Cortex of kidney (tissue), 1 donor: ENCODE results near the gene BPIFB3.
"Not testable (repeated sequence)": the region's sequence is repeated elsewhere in the genome, so short reads cannot be mapped to it uniquely, and the experiment has no call there.

Experiments used
- DNase-seq: peaks from one replicate; lab custom pipeline; 2025; lab: John Stamatoyannopoulos, UW

Gene BPIFB3

DNA sequence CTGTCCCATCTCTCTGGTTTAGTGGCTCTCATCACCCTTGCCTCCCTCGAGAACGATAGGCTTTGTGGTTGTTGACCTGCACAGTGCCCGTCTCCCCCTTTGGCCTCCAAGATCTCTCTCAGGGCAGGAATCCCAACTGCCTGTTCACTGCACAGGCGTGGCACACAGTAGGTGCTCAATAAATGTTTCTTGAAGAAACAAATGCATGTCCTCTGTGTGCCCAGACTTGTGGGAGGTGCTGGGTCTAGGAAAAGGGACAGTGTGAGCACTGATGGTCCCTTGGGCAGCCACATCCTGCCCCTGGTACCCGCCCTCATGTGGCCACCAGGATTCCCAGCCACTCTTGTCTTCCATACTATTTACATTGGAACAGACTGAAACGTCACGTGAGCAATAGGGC lies 24.8 kb upstream of the BPIFB3 start:
- no peak for DNase-seq

DNA sequence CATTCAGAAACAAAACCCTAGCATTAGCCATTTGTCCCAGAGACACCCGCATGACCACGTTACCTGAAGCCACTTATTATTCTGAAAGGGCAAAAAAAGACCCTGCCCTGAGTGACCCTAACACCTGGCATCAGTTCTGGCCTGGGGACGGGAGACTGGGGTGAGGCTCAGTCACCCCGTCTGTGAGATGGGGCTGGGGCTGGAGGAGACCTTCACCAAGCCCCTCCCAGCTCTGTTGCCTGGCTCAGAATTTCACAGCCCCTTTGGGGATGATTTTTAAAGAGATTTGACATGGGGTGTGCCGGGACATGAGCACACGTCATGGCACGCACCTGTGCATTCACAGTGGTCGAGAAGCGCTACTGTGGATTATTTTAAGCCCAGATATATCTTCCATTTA lies 23.6 kb upstream of the BPIFB3 start:
- no peak for DNase-seq

DNA sequence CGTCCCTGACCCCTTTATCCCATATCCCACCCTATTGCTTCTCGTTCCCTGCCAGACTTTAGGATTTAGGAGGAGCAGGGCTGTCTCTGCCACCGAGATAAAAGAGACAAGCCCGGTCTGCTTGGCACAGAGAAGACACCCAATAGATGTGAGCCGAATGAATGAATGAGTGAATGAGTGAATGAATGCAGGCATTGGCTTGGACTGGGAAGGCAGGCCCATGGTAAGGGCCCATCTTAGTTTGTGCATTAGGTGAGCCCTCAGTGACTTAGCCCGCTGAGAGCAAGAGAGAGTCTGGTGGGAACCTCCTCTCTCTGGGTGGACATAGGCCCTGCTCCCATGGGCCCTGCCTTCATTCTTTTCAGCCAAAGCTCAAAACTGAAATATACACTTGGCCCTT lies 23.1 kb upstream of the BPIFB3 start:
- DNase-seq: no peak

DNA sequence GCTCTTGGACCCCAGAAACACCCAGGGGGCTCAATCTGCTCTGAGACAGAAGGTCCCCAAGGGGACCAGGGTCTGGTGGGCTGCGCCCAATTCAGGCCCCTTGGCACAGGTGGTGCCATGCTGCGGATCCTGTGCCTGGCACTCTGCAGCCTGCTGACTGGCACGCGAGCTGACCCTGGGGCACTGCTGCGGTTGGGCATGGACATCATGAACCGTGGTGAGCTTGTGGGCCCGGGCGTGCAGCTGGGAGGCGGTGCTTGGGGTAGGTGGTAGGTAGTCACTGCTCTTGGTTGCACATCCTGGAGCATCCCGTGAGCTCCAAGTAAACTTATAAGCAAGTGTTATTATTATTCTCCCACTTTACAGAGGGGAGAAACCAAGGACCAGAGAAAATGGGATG lies 22.2 kb upstream of the BPIFB3 start, which contains the start of gene BPIFB6:
BPIFB6 (plus strand) TSS at position 118 of the 400 bp plus-strand sequence; CDS start at position 118, 0 bp downstream.
- no peak for DNase-seq

DNA sequence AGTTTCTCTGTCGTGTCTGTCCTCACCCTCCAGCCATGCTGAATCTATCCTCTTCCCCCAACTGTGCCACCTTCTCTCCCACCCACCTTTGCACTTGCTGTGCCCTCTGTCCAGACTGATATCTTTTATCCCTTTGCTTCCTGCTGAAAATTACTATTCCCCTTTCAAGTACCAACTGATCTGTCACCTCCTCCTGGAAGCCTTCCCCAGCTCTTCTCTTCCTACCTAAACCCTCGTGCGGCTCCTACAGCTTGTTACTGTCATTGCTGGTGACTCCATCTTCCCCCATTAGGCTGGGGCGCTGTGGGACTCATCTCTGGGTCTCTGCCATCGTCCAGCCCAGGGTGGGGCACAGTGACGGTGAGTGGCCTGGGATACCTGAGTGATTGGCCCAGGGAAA lies 21.1 kb upstream of the BPIFB3 start:
- DNase-seq: no peak

DNA sequence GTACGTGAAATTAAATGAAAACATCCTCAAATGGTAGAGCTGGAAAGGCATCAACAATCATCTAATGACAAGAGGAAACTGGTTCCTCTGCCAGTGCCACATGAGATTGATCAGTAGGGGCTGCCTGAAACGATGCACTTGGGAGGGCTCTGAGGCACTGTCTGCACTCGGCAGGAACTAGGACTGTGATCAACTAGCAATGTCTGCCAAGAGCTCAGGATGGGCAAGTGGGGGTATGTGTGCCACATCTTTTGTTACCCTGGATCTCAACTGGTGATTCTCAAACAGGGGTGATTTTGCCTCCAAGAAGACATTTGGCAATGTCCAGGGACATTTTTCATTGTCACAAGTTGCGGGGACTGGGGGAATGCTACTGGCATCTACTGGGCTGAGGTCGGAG lies 20.3 kb upstream of the BPIFB3 start:
- DNase-seq: no peak

DNA sequence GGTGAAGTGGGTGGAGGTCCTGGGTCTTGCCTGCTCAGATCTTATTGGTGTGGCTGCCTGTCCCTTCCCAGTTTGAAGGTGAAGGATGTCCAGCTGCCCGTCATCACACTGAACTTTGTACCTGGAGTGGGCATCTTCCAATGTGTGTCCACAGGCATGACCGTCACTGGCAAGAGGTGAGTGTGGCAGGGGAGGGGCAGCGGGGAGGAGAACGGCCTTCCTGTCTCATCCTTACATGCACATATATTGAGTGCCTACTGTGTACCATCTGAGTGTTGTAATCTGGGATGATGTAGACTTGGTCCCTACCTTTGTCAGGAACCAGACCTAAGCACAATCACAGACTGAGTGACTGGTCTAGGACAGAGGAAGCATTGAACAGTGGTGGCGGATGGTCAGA lies 19.6 kb upstream of the BPIFB3 start:
- no peak for DNase-seq

DNA sequence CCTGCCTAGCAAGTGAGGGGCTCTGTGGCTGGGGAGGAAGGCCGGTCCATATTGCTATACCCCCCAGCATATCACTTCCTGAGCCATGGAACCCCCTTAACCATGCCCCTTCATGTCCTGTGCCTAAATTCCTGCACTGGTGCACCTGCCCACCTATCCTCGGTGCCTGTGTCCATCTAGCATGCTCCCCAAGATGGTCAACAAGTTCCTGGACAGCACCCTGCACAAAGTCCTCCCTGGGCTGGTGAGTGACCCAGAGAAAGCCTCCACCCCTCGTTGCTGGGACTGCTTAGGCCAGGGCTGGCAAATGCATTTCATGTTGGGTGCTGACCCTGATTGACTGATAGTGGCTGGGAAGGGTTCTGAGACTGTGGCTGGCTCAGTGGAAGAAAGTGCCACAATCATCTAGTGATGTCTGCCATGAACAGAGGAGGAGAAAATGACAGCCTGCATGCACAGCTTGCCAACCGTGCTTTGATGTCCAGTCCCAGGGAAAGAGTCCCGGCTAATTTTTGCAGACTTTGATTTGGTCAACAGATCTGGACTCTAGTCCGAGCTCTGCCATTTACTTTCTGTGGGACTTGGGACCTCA lies 18.7 kb upstream of the BPIFB3 start:
- no peak for DNase-seq

DNA sequence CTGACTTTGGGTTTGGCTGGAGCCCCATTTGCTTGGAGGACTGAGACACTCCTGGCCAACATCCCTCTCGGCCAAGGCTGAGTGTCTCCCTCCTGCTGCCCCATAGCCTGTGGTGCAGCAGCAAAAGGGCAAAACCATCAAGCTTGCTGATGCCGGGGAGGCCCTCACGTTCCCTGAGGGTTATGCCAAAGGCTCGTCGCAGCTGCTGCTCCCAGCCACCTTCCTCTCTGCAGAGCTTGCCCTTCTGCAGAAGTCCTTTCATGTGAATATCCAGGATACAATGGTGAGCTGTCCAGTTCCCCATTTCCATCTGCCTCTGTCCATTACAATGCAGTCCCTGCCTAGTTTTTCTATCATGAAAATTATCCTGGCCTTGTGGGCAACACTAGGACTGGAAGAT lies 16.2 kb upstream of the BPIFB3 start:
- DNase-seq: no peak

DNA sequence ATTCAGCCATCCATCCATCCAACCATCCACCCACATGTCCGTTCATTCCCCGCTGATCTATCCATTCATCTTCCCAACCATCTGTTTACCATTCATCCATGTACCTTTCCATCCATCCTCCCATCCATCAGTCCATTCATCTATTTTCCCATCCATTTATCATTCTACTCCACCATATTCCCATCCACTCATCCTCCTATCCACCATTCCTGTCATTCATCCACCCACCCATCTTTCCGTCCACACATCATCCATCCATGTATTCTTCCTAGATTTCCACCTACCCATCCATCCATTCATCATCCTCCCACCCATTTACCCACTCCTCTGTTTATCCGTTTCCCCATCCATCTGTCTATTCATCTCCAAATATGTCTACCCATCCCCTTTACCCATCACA lies 15.5 kb upstream of the BPIFB3 start:
- no peak for DNase-seq

DNA sequence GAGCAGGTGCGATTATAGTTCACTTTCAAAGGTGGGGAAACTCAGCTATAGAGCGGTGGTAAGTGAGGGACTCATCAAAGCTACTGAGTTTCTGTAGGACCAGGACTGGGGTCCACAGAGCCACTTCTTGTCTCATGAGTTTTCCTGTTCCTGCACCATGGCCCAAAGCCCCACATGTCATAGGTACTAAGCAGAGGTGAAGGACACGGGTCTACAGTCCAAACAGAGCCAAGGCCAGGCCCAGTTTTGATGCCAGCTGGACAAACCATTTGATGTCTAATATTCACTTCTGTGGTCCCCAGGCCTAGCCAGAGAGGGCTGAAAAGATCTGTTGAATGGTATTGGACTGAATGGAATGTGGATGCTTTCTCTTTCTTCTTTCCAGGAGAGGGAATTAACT lies 11.3 kb upstream of the BPIFB3 start:
- DNase-seq: no peak

DNA sequence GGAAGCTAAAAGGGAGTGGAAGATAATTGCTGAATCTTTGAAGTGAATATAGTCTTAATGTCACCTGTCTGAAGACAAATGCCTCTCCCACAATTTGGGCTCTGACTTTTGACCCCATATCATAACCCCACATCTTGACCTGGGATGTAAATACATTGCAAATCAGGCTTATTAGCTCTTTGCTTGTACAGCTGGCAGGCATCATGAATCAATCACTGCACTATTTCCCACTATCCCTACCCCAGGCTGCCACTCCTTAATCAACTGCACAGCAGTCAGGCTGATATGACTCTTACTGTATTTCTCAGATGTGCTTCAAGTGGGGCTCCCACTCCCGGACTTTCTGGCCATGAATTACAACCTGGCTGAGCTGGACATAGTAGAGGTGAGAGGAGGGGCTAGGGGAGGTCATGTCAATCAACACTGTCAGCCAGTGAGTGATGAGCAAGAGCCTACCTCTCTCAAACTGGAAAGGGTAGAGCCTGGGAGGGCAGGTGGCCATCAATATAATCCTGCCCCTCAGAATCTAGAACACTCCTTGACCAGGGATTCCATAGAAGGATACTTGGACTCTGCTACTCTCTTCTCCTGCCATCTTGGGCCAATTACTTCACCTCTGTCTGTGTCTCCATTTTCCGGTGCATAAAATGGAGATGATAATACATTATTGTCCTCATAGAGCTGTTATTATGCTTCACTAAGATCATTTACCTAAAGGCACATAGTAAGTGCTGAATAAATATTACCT lies 10.5 kb upstream of the BPIFB3 start:
- DNase-seq: no peak

DNA sequence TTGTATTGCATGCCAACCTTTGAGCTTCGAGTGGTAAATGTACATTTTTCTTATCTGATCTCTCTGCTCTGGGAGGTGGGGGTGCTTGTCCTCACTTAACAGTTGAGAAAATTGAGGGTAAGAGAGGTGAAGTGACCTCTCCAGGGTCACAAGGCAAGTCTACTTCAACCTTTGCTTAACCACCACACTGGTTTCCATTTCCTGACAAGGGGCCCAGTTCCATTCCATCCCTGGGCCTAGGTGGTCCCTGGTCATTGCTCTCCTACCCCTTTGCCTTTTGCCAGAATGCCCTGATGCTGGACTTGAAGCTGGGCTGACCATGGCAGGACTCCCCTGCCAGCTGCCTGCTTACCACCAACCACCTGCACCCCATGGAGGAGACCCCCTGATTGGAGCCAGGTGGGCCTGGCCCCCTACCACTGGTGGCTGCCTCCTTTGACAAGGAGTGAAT lies 9.9 kb upstream of the BPIFB3 start:
- no peak for DNase-seq

DNA sequence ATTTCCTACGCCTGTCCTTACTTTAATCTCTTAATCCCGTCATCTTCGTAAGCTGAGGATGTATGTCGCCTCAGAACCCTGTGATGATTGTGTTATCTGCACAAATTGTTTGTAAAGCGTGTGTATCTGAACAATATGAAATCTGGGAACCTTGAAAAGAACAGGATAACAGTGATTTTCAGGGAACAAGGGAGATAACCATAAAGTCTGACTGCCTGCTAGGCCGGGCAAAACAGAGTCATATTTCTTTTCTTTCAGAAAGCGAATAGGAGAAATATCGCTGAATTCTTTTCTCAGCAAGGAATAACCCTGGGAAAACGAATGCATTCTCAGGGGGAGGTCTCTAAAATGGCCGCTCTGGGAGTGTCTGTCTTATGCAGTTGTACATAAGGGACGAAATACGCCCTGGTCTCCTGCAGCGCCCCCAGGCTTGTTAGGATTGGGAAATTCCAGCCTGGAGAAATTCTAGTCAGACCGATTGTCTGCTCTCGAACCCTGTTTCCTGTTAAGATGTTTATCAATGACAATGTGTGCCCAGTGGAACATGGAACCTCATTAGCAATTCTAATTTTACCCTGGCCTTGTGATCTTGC lies 8.5 kb upstream of the BPIFB3 start:
- DNase-seq: not testable (repeated sequence)

DNA sequence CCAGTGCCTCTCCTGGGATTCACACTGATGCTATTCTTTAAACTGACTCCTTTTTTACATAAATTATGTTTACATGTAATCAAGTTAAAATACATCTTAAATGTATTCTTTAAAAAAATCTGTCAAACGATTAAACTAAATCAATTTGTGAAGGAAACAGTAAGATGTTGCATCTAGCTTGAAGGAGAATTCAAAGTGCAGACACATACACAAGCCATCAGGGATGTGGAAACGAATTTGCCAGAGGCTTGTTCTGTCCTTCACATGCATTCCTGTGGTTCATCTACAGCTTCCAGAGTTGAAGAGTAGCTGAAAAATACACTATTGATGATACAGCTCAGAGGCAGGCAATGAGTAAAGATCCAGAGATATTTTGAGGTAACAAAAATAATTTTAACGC lies 7.3 kb upstream of the BPIFB3 start:
- DNase-seq: no peak

DNA sequence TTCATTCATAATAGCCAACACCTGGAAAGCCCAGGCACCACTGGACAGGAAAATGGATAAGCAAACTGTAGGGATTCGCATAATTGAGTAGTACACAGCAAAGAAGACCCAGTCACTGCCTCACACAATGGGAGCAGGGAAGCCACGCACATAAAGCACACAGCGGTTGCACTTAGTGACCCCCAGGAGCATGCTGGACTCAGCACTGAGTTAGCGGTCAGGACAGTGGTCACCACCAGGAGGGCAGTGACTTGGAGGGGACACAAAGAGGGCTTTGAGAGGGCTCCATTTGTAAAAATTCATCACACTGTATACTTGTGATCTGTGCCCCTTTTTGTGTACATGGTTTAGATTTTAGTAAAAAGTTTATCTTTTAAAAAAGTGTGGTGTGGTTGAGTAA lies 2.4 kb upstream of the BPIFB3 start:
- no peak for DNase-seq

DNA sequence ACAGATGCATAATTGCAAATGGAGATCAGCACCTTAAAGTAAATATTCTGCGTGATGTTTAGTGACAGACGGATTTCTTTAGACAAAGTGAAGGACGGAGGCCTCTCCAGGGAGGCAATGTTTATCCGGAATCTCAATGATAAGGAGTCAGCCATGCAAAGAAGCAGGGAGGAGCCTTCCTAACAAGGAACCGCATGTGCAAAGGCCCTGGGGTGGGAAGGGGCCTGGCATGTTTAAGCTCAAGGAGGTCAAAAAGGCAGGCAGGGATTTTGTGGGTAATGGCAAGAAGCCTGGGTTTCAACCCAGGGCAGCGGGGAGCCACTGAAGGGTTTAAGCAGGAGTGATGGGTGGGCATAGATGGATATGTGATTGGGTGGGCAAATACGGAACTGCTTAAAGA lies 678 bp downstream of the BPIFB3 start:
- no peak for DNase-seq

DNA sequence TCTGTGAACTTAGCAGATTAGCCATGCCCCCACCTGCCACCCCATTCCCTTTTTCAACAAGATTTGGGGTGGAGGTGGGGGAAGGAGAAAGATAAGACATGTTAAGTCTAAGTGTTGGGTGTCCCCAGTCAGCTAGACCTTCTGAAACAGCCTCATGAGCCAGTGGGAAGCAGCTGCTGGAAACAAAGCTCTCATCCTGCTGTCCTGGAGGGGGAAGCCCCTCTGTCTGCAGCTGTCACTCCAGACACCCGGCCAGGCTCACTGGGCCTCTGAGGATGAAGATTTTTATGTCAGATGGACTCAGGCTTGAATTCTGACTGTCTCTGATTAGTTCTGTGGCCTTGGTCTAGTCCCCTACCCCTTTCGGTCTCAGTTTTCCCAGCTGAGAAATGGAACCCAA lies 1.1 kb downstream of the BPIFB3 start:
- no peak for DNase-seq

DNA sequence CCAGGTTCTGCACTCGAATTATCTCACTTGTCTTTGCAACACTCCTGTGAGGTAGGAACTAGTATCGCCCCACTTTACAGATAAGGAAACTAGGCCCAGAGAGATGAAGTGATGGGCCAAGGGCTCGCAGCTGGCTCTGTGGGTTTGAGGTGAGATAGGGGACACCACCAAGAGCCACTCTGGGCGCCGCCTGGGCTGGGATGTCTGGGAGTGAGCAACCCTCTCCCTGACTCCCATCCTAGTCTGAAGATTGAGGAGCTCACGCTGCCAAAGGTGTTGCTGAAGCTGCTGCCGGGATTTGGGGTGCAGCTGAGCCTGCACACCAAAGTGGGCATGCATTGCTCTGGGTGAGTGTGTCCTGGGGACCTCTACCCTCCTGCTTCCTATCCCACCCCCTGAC lies 5.4 kb downstream of the BPIFB3 start:
- no peak for DNase-seq

DNA sequence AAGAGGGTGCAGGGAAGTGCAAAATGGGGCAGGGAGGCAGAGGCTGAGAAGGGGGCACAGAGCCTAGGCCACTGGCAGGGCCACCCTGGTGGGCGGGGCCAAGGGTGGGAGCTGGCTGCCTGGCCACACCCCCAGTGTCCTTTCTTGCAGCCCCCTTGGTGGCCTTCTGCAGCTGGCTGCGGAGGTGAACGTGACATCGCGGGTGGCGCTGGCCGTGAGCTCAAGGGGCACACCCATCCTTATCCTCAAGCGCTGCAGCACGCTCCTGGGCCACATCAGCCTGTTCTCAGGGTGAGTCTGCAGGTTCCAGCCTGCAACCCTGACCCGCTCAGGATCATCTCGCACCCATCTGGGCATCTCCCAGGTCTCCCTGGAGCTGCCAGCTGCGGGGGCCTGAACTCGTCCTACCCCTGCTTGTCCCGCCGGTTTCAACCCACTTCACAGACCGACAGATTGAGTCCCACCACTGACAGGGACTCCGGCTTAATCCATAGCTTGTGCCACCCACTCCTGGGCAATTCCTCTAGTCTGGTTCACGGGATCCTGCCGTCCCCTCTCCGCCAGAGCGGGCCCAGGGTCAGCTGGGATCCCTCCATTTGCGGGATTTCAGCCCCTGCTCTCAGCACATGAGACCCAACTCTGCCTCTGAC lies 6.2 kb downstream of the BPIFB3 start:
- no peak for DNase-seq

DNA sequence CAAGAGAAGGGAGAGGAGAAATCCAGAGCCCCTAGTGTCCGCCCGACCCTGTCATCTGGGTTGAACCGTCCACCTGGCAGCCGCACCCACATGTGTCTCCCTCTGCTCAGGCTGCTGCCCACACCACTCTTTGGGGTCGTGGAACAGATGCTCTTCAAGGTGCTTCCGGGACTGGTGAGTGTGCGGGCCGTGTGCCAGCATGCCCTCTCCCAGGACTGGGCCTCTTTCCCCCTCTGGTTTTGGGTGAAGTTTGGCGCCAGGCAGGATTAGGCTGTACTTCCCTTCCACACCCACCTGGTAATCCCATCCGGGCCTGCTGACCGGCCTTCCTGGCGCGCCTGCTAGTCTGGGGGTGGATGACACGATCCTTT lies 7.9 kb downstream of the BPIFB3 start:
- DNase-seq: no peak

DNA sequence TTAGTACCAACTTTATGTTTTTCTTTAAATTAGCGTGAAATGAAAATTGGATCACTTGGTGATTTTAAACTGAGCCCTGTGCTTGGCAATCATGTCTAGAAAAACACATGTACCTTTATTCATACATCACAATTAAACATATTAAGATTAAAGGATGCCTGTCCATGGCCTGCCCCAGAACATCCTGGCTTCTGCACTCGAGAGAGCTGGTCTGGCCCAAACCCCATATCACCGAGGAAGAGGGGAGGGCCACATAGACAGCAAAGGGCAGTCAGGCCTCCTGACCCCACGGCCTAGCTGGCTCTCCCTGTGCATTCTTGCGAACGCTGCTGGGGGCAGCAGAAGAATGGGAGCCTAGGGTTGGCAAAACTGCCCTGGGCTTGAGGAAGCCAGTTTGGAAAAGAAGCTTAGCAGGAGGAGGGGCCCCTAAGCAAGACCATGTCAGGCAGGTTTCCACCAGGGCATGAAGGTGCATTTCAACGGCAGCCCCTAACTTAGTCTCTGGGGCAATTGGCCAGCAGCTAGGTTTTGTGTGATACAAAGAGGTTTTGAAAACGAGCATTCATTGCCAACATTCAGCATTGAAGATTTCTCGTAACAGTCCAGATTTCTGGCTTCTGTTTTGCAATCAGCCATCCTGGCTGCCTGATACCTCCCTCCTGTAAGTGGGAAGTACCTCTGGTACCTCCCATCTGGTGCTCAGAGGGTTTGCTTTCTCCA lies 8.6 kb downstream of the BPIFB3 start:
- no peak for DNase-seq

DNA sequence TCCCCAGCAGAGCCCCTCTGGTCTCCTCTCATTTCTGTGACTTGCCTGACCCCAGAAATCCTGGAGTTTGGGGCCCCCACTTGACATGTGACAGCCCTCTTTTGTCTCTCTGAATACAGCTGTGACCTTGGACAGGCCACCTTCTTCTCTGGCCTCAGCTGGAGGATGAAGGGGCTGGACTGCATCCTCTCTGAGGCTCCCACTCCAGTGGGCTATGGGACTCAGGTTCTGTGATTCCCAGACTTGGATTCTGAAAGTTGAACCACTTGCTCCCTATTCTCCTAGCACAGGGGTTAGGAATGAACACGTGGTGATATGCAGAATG lies 9.1 kb downstream of the BPIFB3 start:
- DNase-seq: no peak
